AG09309 (cell line): Measurements from ENCODE around the gene STAG3.
"Not testable (repeated sequence)": the region's sequence is repeated elsewhere in the genome, so short reads cannot be mapped to it uniquely, and the experiment has no call there.

Source experiments
- DNase-seq: peaks from one replicate; pipeline ENCODE4 v3.0.0-alpha.2; 2010; ENCODE audit warnings: low read depth
- H3K4me3 ChIP-seq: 2 replicates; pipeline ENCODE4 v1.5.1; 2011; ENCODE audit warnings: mild to moderate bottlenecking, low read depth, low read length, moderate library complexity; ENCODE audit not compliant: control insufficient read depth
- TF ChIP-seq, protein P1 (sequence below): IDR thresholded peaks from 2 replicates; pipeline ENCODE4 v1.5.1; 2011; ENCODE audit warnings: mild to moderate bottlenecking, low read depth, low read length, inconsistent platforms; ENCODE audit not compliant: insufficient read depth, control insufficient read depth; ENCODE audit errors: missing control alignments

STAG3 gene

DNA sequence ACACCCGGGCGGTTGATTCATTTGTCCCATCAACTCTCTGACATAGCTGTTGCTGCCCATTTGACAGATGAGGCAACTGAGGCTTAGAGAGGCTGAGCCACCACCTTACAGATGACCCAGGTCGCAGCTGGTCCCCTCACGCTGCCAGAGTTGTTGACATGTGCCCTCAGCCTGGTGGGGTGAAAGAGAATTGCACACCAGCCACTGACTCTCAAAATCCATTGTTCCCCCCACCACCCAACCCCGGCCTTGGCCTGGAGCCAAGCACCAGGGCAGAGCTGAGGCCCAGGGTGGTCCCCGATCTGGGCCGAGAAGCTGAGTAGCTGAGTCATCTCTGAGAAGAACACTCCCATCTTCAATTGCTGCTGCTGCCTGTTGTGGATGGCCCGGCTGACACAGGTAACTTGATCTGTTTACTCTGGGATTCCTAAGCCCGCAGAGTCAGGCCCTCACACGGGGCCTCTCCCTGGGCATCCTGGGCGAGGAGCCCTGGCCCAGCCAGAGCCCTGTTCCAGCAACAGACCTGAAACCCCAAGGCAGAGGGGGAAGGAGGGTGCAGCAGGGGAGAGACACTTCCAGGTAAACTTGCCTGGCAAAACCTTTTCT is 69.5 kb downstream of the STAG3 start:
- H3K4me3 ChIP-seq, result no peak overlapping the region
- TF ChIP-seq, protein P1, sequence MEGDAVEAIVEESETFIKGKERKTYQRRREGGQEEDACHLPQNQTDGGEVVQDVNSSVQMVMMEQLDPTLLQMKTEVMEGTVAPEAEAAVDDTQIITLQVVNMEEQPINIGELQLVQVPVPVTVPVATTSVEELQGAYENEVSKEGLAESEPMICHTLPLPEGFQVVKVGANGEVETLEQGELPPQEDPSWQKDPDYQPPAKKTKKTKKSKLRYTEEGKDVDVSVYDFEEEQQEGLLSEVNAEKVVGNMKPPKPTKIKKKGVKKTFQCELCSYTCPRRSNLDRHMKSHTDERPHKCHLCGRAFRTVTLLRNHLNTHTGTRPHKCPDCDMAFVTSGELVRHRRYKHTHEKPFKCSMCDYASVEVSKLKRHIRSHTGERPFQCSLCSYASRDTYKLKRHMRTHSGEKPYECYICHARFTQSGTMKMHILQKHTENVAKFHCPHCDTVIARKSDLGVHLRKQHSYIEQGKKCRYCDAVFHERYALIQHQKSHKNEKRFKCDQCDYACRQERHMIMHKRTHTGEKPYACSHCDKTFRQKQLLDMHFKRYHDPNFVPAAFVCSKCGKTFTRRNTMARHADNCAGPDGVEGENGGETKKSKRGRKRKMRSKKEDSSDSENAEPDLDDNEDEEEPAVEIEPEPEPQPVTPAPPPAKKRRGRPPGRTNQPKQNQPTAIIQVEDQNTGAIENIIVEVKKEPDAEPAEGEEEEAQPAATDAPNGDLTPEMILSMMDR, result no peak
- peak; percentile 7 for DNase-seq

DNA sequence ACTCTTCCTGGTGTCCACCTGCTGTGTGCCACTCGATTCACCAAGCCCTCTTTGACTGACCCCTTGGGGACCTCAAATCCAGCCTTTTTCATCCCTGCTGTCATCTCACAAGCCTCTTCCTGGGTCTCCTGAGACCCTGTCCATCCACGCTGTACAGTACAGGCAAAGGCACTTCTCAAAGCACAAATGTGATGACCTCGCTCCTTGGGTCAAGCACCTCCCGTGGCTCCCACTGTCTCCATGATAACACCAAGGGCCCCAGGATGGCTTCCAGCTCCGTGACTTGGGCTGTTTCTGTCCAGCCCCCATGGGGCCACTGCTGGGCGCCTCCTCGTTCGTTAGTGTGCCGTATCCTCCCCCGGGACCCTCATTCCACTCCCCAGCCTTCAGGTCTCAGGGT is 70.8 kb downstream of the STAG3 start:
- DNase-seq, result no peak
- TF ChIP-seq, protein P1, result no peak
- H3K4me3 ChIP-seq, result no peak overlapping the region

DNA sequence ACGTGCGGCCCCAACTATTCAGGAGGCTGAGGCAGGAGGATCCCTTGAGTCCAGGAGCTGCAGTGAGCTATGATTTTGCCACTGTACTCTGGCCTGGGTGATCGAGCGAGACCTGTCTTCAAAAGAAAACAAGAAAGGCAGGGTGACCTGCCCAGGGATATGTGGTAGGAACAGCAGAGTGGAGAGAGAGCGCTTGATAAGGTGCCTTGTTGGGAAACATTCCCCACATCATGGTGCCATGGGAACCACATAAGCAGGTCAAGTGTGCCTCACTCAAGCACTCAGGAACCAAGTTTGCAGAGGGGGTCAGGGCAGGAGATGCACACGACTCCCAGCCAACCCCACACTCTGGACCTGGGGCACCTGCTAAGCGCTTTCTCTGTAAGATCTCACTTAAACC is 79.3 kb downstream of the STAG3 start:
- TF ChIP-seq, protein P1, result no peak
- no peak for DNase-seq
- H3K4me3 ChIP-seq, result no peak overlapping the region

DNA sequence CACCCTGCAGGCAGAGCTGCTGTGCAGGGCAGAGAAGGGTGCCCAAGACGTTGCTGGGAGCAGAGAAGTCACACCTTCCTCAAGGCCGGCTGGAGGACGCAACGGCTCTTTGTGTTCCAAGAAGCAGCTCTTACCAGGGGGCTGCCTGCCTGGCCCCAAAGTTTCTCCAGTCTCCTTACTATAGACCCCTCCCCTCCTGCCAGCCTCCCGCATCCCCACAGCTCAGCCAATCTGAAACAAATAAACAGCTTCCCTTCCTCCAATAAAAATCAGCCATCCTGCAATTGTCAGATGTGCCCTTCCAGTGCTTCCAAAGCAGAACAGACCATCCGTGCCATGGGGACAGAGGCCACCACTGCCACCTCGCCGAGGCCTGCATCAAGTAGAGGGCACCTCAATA is 82.3 kb downstream of the STAG3 start:
- H3K4me3 ChIP-seq, DNase-seq: not testable (repeated sequence)

DNA sequence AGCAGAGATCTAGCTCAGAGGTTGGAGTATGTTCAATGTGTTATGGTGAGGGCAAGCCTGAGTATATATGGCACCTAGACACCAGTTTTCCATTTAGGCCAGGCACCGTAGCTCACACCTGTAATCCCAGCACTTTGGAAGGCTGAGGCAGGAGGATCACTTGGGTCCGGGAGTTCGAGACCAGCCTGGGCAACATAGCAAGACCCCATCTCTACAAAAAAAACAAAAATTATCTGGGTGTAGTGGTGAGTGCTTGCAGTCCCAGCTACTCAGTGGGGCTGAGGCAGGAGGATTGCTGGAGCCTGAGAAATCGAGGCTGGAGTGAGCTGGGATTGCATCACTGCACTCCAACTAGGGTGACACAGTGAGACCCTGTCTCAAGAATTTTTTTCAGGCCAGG is 85.2 kb downstream of the STAG3 start:
- not testable (repeated sequence) for DNase-seq, H3K4me3 ChIP-seq
